Thyroid gland (tissue), 4 donors: ENCODE data around the gene ITPKB.

Experiments
- CTCF ChIP-seq, 6 experiments: fragments of 200-600 bp in 3 of 6; fragments of 450-650 bp in 3 of 6; sonication (generic) in 3 of 6; IDR thresholded peaks; one replicate each; pipeline ENCODE4 v1.5.1; 2016 to 2019; ENCODE audit warnings: antibody characterized with exemption in 6 of 6, mild to moderate bottlenecking in 2 of 6, inconsistent platforms in 1 of 6, moderate library complexity in 1 of 6
- POLR2A ChIP-seq, 2 donors: fragments of 450-650 bp; IDR thresholded peaks; one replicate each; pipeline ENCODE4 v1.6.1; 2017; ENCODE audit warnings: antibody characterized with exemption in 2 of 2, mild to moderate bottlenecking in 2 of 2, moderate library complexity in 1 of 2

GRCh38 chr1:226743259-226743658, 4.2 kb upstream of the ITPKB start:
- no peak for TF ChIP-seq CTCF (IDR thresholded peaks at IDR 0.05)
- no peak for TF ChIP-seq POLR2A (IDR thresholded peaks at IDR 0.05)
